ENCODE results near the gene SGCG. TPM values are rescaled to one million over a fixed set of nuclear protein-coding genes. Genes with fewer than 3 reads are reported as not detected.
"Not testable (repeated sequence)": the region's sequence is repeated elsewhere in the genome, so short reads cannot be mapped to it uniquely, and the experiment has no call there.

The SGCG gene
- total RNA-seq, 1 donor from 2014 or later = 77.5 TPM

- intact Hi-C loops (cut with DNase I) = no loop called here
- no peak for DNase-seq
- no peak for ATAC-seq (ENCODE audit: poor library complexity)
Observed at GRCh38 chr13:23202383-23202782, 21.6 kb downstream of the SGCG start.

- ATAC-seq (ENCODE audit: poor library complexity) (no peak), DNase-seq (no peak)
- intact Hi-C loops (cut with DNase I) = no loop called here
Observed at GRCh38 chr13:23203516-23203915, 22.7 kb downstream of the SGCG start.

GRCh38 chr13:23205807-23206206 is 25.0 kb downstream of the SGCG start:
- DNase-seq (no peak), ATAC-seq (ENCODE audit: poor library complexity) (no peak)
- intact Hi-C loops (cut with DNase I) = no loop called here

- intact Hi-C loops (cut with DNase I) = no loop called here
- no peak for DNase-seq
- no peak for ATAC-seq (ENCODE audit: poor library complexity)
Observed at GRCh38 chr13:23212671-23213070, 31.9 kb downstream of the SGCG start.

GRCh38 chr13:23231241-23231640 is 50.5 kb downstream of the SGCG start:
- ATAC-seq (ENCODE audit: poor library complexity) (no peak), DNase-seq (no peak)
- intact Hi-C loops (cut with DNase I) = no loop called here

- intact Hi-C loops (cut with DNase I) = no loop called here
- DNase-seq = no peak
- ATAC-seq (ENCODE audit: poor library complexity) = no peak
Observed at GRCh38 chr13:23235994-23236393, 55.2 kb downstream of the SGCG start.

GRCh38 chr13:23243066-23243465 is 62.3 kb downstream of the SGCG start:
- DNase-seq (no peak), ATAC-seq (ENCODE audit: poor library complexity) (no peak)
- intact Hi-C loops (cut with DNase I) = no loop called here

- intact Hi-C loops (cut with DNase I); DNase-seq; ATAC-seq (ENCODE audit: poor library complexity): not testable (repeated sequence)
Observed at GRCh38 chr13:23248410-23248809, 67.6 kb downstream of the SGCG start.

- DNase-seq (no peak), ATAC-seq (ENCODE audit: poor library complexity) (no peak)
- intact Hi-C loops (cut with DNase I) = no loop called here
Observed at GRCh38 chr13:23254506-23254905, 73.7 kb downstream of the SGCG start.

GRCh38 chr13:23267571-23267970 is 86.8 kb downstream of the SGCG start:
- no peak for ATAC-seq (ENCODE audit: poor library complexity)
- no peak for DNase-seq
- intact Hi-C loops (cut with DNase I) = no loop called here

- intact Hi-C loops (cut with DNase I) = no loop called here
- DNase-seq (no peak), ATAC-seq (ENCODE audit: poor library complexity) (no peak)
Observed at GRCh38 chr13:23268441-23268840, 87.7 kb downstream of the SGCG start.

- ATAC-seq (ENCODE audit: poor library complexity) (no peak), DNase-seq (no peak)
- intact Hi-C loops (cut with DNase I) = no loop called here
Observed at GRCh38 chr13:23271331-23271730, 90.6 kb downstream of the SGCG start.

GRCh38 chr13:23273498-23273897 is 92.7 kb downstream of the SGCG start:
- intact Hi-C loops (cut with DNase I) = no loop called here
- DNase-seq (no peak), ATAC-seq (ENCODE audit: poor library complexity) (no peak)

- ATAC-seq (ENCODE audit: poor library complexity) (no peak), DNase-seq (no peak)
- intact Hi-C loops (cut with DNase I) = no loop called here
Observed at GRCh38 chr13:23279321-23279720, 98.5 kb downstream of the SGCG start.

- ATAC-seq (ENCODE audit: poor library complexity) (peak; percentile 50), DNase-seq (no peak)
- intact Hi-C loops (cut with DNase I) = no loop called here
Observed at GRCh38 chr13:23288564-23288963, 107.8 kb downstream of the SGCG start.

- intact Hi-C loops (cut with DNase I) = no loop called here
- DNase-seq (no peak), ATAC-seq (ENCODE audit: poor library complexity) (peak; percentile 89)
Observed at GRCh38 chr13:23288995-23289394, 108.2 kb downstream of the SGCG start.

- ATAC-seq (ENCODE audit: poor library complexity) (peak; percentile 82), DNase-seq (no peak)
- intact Hi-C loops (cut with DNase I) = no loop called here
Observed at GRCh38 chr13:23289917-23290357, 109.2 kb downstream of the SGCG start.

- DNase-seq = no peak
- intact Hi-C loops (cut with DNase I) = no loop called here
- ATAC-seq (ENCODE audit: poor library complexity) = no peak
Observed at GRCh38 chr13:23292586-23292985, 111.8 kb downstream of the SGCG start.

GRCh38 chr13:23314837-23315236 is 134.1 kb downstream of the SGCG start:
- ATAC-seq (ENCODE audit: poor library complexity) = not testable (repeated sequence)

GRCh38 chr13:23319883-23320224 is 139.1 kb downstream of the SGCG start:
- DNase-seq (no peak), ATAC-seq (ENCODE audit: poor library complexity) (no peak)
- intact Hi-C loops (cut with DNase I) = no loop called here

More at GRCh38 chr13:23314837-23315236, 134.1 kb downstream of the SGCG start:
- DNase-seq; intact Hi-C loops (cut with DNase I): not testable (repeated sequence)

- intact Hi-C loops (cut with DNase I) = no loop called here
- ATAC-seq (ENCODE audit: poor library complexity) = peak; percentile 10
- DNase-seq = no peak
Observed at GRCh38 chr13:23320926-23321534, 140.3 kb downstream of the SGCG start.
